HUES6 (cell line): ENCODE data around the gene HSF2BP.

Source experiments
- H3K27ac ChIP-seq: 2 replicates; pipeline ENCODE4 v1.7.0; 2013; ENCODE audit warnings: low read depth, mild to moderate bottlenecking, low read length, inconsistent platforms
- H3K27me3 ChIP-seq: 2 replicates; pipeline ENCODE4 v1.6.1; 2013; ENCODE audit warnings: low read length; ENCODE audit not compliant: control insufficient read depth, insufficient read depth
- H3K36me3 ChIP-seq: 2 replicates; pipeline ENCODE4 v1.6.1; 2013; ENCODE audit warnings: low read length; ENCODE audit not compliant: control insufficient read depth, insufficient read depth
- H3K4me1 ChIP-seq: 2 replicates; pipeline ENCODE4 v1.6.1; 2013; ENCODE audit warnings: low read length; ENCODE audit not compliant: control insufficient read depth, insufficient read depth
- H3K4me3 ChIP-seq: 2 replicates; pipeline ENCODE4 v1.5.1; 2013; ENCODE audit warnings: low read depth, low read length
- H3K9ac ChIP-seq: one replicate; pipeline ENCODE4 v1.6.1; 2013; ENCODE audit warnings: mild to moderate bottlenecking, low read length
- H3K9me3 ChIP-seq: 2 replicates; pipeline ENCODE4 v1.6.1; 2013; ENCODE audit warnings: low read depth, low read length; ENCODE audit not compliant: control insufficient read depth, insufficient read depth

The HSF2BP gene

DNA sequence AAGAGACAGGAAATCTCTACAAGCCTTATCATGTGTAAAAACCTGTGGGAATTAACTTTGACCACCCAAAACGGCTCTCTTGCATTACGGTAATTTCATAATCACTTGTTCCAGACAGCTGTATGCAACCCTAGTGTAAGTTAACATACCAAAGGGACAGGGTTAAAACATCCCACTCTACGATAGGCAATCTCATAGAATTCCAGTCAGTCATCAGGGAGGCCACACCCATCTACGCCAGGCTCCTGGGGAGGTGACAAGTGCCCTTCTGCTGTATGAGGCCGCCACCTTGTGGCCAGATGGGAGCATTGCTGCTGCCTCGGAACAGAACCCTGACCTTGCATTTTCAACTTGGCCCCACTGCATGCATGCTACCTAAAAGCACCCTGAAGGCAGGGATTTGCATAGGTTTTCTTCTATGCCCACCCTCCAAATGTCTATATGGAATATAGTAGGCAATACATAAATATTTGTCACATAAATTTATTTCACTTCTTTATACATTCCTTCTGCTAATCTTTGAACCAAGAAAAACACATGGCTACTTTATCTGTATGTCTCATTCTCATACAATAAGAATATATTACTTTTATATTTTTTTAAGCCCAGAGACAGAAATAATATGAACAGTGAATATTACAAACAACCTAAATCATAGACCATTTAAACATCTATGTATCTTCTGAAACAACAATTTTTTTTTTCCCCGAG, 12.6 kb downstream of the HSF2BP start:
- Histone ChIP-seq H3K9me3 (no peaks in the 10 kb centered on the region), H3K4me3 (no peak overlapping the region), H3K9ac (no peak overlapping the region), H3K27me3 (no peaks in the 10 kb centered on the region), H3K27ac (no peak overlapping the region), H3K4me1 (peaks cover 3% of the 10 kb centered on the region; the same call in 1 of the 2 replicates), H3K36me3 (no peaks in the 10 kb centered on the region)

DNA sequence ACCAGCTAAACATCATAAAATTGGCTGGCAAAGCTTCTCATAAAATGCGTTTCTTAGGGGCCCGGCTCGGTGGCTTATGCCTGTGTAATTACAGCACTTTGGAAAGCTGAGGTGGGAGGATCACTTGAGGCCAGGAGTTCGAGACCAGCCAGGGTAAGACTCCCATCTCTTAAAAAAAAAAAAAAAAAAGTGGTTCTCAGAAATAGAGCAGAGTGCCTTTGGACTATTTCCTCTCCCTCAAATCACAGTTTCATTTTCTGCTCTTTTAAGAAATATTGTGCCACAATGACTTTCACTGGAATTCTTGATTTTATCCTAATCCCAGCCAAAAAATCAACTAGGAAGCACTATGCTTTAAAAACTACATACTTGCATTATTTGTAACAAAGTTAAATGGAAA, 13.3 kb downstream of the HSF2BP start:
- Histone ChIP-seq H3K27ac (no peak overlapping the region), H3K36me3 (no peaks in the 10 kb centered on the region), H3K9me3 (no peaks in the 10 kb centered on the region), H3K9ac (no peak overlapping the region), H3K27me3 (no peaks in the 10 kb centered on the region), H3K4me1 (peaks cover 3% of the 10 kb centered on the region; the same call in 1 of the 2 replicates), H3K4me3 (no peak overlapping the region)

DNA sequence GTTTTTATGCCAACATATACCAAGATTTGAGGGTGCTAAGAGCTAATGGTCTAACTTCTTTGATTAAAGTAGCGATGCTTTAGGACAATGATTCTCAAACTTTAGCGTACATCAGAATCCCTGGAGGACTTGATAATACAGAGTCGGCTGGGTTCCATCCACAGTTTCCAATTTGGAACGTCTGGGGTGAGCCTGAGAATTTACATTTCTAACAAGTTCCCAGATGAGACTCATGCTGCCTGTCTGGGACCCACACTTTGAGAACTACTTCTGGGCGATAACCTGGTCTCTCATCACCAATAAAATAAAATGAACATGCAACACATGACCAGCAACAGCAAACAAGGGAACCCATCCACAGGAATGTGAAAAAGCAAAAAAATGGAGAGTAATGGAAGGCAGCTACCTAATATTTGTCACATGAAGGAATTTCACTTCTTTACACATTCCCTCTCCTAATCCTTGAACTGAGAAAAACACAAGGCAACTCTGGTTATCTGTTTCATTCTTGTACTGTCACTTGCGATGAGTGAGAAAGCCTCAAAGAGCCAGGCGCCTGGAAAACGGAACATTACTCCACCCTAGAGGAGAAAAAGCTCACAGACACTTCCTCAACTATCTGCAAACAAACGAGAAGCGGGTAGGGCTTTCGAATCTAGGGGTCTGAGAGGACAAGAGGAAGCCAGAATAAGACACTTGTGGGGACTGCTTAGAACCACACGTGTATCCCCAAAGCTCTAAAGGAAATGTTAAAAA, 14.0 kb downstream of the HSF2BP start:
- Histone ChIP-seq H3K4me3 (no peak overlapping the region), H3K9me3 (no peaks in the 10 kb centered on the region), H3K36me3 (no peaks in the 10 kb centered on the region), H3K27ac (no peak overlapping the region), H3K4me1 (peaks cover 3% of the 10 kb centered on the region; the same call in 1 of the 2 replicates), H3K9ac (no peak overlapping the region), H3K27me3 (no peaks in the 10 kb centered on the region)

DNA sequence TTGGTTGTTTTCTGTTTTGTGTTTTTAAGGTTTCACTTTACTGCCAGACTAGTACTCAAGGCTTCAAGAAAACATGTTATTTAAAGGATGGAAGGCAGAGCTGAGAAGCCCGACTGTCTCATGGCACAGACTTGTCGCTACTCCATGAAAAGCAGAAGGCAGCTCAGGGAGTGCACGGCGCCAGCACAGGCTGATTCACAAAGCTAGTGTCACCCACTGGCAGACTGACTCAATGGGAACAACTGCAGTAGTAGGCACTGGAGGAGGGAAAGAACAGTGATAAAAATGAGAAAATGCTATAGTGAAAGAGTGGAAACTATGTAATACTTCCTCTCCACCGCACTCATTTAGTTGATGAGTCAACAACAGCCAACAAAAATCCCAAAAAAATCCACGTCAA, 14.7 kb downstream of the HSF2BP start:
- H3K9ac ChIP-seq, result no peak overlapping the region
- H3K27ac ChIP-seq, result no peak overlapping the region
- H3K36me3 ChIP-seq, result no peaks in the 10 kb centered on the region
- peaks cover 3% of the 10 kb centered on the region; the same call in 1 of the 2 replicates for H3K4me1 ChIP-seq
- no peaks in the 10 kb centered on the region for H3K9me3 ChIP-seq
- no peaks in the 10 kb centered on the region for H3K27me3 ChIP-seq
- no peak overlapping the region for H3K4me3 ChIP-seq

DNA sequence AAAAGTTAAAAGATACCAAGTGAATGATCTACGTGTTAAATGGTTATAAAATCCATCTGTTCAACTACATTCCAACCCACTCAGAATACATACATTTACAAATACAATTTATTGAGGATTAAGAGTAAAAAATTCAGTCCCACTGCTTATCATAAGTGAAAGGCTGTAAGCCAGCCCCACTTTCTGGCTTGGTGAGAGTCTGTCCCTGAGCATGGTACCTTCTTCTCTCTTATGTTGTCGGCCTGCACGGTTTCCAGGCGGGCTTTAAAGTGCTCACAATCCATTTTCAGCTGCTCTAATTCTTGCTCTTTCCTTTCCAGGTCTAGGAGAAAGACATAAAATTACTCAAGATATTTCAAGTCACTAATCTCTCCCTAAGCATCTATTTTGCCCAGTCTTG, 15.2 kb downstream of the HSF2BP start:
- H3K4me3 ChIP-seq, result no peak overlapping the region
- peaks cover 3% of the 10 kb centered on the region; the same call in 1 of the 2 replicates for H3K4me1 ChIP-seq
- no peaks in the 10 kb centered on the region for H3K9me3 ChIP-seq
- H3K27me3 ChIP-seq, result no peaks in the 10 kb centered on the region
- no peak overlapping the region for H3K27ac ChIP-seq
- no peaks in the 10 kb centered on the region for H3K36me3 ChIP-seq
- no peak overlapping the region for H3K9ac ChIP-seq

DNA sequence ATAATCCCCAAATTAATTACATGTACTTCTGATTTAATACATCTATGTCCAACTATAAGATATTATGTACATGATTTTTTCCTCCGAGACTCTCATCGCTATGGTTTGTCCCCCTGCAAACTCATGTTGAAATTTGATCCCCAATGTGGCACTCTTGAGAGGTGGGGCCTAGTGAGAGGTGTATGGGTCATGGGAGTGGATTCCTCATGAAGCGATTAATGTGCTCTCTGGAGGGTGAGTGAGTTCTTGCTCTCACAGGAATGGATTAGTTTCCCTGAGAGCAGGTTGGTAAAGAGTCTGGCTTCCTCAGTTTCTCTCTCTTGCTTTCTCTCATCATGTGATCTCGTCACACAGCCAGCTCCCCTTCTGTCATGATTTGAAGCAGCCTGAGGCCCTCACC, 16.1 kb downstream of the HSF2BP start:
- Histone ChIP-seq H3K4me3 (no peak overlapping the region), H3K36me3 (no peaks in the 10 kb centered on the region), H3K9me3 (no peaks in the 10 kb centered on the region), H3K27ac (no peak overlapping the region), H3K27me3 (no peaks in the 10 kb centered on the region), H3K9ac (no peak overlapping the region), H3K4me1 (peaks cover 3% of the 10 kb centered on the region; the same call in 1 of the 2 replicates)

DNA sequence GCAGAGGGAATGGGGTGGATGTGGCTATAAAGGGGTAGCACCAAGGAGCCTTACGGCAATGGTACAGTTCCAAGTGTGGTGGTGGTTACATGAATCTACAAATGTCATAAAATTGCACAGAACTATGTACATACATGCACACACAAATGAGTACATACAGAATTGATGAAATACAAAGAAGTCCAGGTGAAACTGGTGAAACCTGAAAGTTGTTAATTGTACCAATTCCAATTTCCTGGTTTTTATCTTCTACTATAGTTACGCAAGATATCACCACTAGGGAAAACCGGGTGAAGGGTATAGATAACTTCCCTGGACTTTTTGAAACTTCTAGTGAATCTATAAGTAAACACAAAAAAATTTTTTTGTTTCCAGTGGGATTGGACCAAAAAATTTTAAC, 18.9 kb downstream of the HSF2BP start:
- no peaks in the 10 kb centered on the region for H3K9me3 ChIP-seq
- peaks cover 3% of the 10 kb centered on the region; the same call in 1 of the 2 replicates for H3K4me1 ChIP-seq
- no peaks in the 10 kb centered on the region for H3K36me3 ChIP-seq
- no peaks in the 10 kb centered on the region for H3K27me3 ChIP-seq
- H3K9ac ChIP-seq, result no peak overlapping the region
- no peak overlapping the region for H3K4me3 ChIP-seq
- H3K27ac ChIP-seq, result no peak overlapping the region

DNA sequence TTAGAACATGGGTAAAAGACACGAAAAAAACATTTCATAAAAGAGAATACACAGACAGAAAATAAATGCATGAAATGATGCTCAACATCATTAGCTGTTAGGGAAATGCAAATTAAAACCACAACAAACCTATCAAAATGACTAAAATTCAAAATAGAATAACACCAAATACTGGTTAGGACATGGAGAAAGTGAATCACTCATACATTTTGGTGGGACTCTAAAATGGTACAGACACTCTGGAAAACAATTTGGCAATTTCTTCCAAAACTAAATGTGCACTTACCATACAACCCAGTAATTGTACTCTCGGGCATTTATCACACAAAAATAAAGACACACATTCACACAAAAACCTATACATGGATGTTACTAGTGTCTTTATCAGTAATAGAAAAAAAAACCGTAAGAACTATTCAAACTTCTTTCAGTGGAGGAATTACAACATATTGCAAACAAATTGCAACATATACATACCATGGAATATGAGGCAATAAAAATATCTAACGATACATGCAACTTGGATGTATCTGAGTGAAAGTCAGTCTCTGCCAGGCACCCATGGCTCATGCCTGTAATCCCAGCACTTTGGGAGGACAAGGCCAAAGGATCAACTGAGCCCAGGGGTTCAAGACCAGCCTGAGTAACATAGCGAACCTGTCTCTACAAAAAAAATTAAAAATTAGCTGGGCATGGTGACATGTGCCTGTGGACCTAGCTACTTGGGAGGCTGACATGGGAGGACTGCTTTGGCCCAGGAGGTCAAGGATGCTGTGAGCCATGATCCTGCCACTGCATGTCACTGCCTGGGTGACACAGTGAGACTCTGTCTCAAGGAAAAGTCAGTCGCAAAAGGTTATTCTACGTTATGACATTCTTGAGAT, 19.6 kb downstream of the HSF2BP start:
- no peaks in the 10 kb centered on the region for H3K36me3 ChIP-seq
- H3K4me3 ChIP-seq, result no peak overlapping the region
- H3K9ac ChIP-seq, result no peak overlapping the region
- H3K4me1 ChIP-seq, result no peaks in the 10 kb centered on the region
- no peaks in the 10 kb centered on the region for H3K9me3 ChIP-seq
- H3K27ac ChIP-seq, result no peak overlapping the region
- no peaks in the 10 kb centered on the region for H3K27me3 ChIP-seq

DNA sequence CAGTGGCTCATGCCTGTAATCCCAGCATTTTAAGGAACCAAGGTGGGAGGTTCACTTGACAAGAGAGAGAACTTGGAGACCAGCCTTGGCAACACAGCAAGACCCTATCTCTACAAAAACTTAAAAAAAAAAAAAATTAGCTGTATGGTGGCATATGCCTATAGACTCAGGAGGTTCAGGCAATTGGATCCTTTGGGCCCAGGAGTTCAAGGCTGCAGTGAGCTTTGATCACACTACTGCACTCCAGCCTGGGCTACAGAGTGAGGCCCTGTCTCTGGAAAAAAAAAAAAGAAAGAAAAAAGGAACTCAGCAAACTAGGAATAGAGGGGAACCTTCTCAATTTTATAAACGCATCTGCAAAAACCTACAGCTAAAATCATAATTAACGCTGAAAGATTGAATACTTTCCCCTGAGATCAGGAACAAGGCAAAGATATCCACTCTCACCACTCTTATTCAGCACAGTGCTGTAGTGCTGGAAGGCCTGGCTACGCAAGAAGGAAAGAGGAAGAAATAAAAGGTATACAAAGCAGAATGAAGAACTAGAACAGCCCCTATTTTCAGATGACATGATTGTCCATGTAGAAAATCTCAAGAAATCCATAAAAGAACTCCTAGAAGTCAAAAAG, 21.6 kb downstream of the HSF2BP start:
- Histone ChIP-seq H3K9me3 (no peaks in the 10 kb centered on the region), H3K9ac (no peak overlapping the region), H3K36me3 (no peaks in the 10 kb centered on the region), H3K27me3 (no peaks in the 10 kb centered on the region), H3K4me3 (no peak overlapping the region), H3K4me1 (no peaks in the 10 kb centered on the region), H3K27ac (no peak overlapping the region)

DNA sequence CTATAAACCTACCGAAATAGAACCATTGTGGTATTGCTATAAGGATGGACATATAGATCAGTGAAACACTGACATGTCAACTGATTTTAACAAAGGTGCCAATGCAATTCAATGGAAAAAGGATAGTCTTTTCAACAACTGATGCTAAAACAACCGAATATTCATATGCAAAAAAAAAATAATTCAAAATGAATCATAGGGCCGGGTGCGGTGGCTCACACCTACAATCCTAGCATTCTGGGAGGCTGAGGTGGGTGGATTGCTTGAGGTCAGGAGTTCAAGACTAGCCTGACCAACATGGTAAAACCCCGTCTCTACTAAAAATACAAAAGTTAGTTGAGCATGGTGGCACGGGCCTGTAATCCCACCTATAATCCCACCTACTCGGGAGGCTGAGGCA, 23.9 kb downstream of the HSF2BP start:
- no peaks in the 10 kb centered on the region for H3K36me3 ChIP-seq
- no peak overlapping the region for H3K9ac ChIP-seq

More for the DNA sequence above, 23.9 kb downstream of the HSF2BP start:
- H3K4me1 ChIP-seq, result no peaks in the 10 kb centered on the region
- H3K9me3 ChIP-seq, result no peaks in the 10 kb centered on the region
- no peaks in the 10 kb centered on the region for H3K27me3 ChIP-seq
- no peak overlapping the region for H3K27ac ChIP-seq
- no peak overlapping the region for H3K4me3 ChIP-seq
